HepG2 (cell line): ENCODE data around the gene JMJD8. TPM values are rescaled to one million over a fixed set of nuclear protein-coding genes. Genes with fewer than 3 reads are reported as not detected.

Experiments
- ATAC-seq: fragments of 200-7000 bp; cut with Tn5 transposase; 3 replicates; pipeline ENCODE4 v1.9.1; 2020; ENCODE audit warnings: mild to moderate bottlenecking, moderate library complexity
- BruUV-seq: library from RNA; stranded (reverse); fragments of 400-500 nt; replicated peaks from 2 replicates; lab custom pipeline; 2021; lab: Mats Ljungman, UMichigan
- CTCF ChIA-PET: fragments of 300-600 bp; formaldehyde crosslinking; extraction: SDS; loops from one replicate; lab custom pipeline; 2021; ENCODE audit warnings: low total read pairs, inconsistent platforms, low intra/inter-chr PET ratio; lab: Yijun Ruan, JAX
- POLR2A ChIA-PET: fragments of 350-600 bp; sonication (Branson Sonifier 250); formaldehyde crosslinking; loops from one replicate; lab custom pipeline; 2020; ENCODE audit warnings: antibody characterized with exemption, inconsistent platforms; lab: Yijun Ruan, JAX
- DNase-seq: peaks from one replicate; pipeline ENCODE4 v3.0.0-alpha.2; 2015; ENCODE audit warnings: low spot score
- FAIRE-seq: peaks from 3 replicates; lab custom pipeline; 2011; peaks lifted over from hg19 to GRCh38; lab: Jason Lieb, UNC
- H2AFZ ChIP-seq: one replicate; pipeline ENCODE4 v1.6.1; 2011; ENCODE audit warnings: low read length, inconsistent platforms
- H3K27ac ChIP-seq: fragments of 300-600 bp; 3 replicates; pipeline ENCODE4 v1.8.0; 2011; ENCODE audit warnings: mixed run types, mild to moderate bottlenecking, mixed read lengths, low read length, inconsistent platforms; ENCODE audit not compliant: insufficient read depth; ENCODE audit errors: extremely low read length
- H3K27me3 ChIP-seq, 2 experiments: fragments of 200-600 bp in 1 of 2; 2 replicates in 1 of 2; 3 replicates in 1 of 2; pipeline versions ENCODE4 v1.6.0 to v1.8.0; 2011; ENCODE audit warnings: low read length in 2 of 2, mild to moderate bottlenecking in 2 of 2, moderate library complexity in 2 of 2, inconsistent platforms in 1 of 2; ENCODE audit not compliant: insufficient read depth in 2 of 2, control insufficient read depth in 1 of 2
- H3K36me3 ChIP-seq, 2 experiments: fragments of 200-600 bp in 1 of 2; replicated peaks in 1 of 2; 2 replicates in 1 of 2; 3 replicates in 1 of 2; pipeline versions ENCODE4 v1.5.1 to v1.8.0; 2011; ENCODE audit warnings: low read length in 2 of 2, inconsistent platforms in 1 of 2; ENCODE audit not compliant: insufficient read depth in 2 of 2, control insufficient read depth in 1 of 2
- H3K4me1 ChIP-seq: 2 replicates; pipeline ENCODE4 v1.5.1; 2012; ENCODE audit warnings: low read length, inconsistent platforms; ENCODE audit not compliant: insufficient read depth
- H3K4me2 ChIP-seq: 2 replicates; pipeline ENCODE4 v1.6.0; 2011; ENCODE audit warnings: low read depth, low read length, inconsistent platforms
- H3K4me3 ChIP-seq, 3 experiments: fragments of 200-600 bp in 1 of 3; sonication (generic), shearing (Covaris generic) in 1 of 3; replicated peaks in 1 of 3; 2 replicates each; pipeline ENCODE4 v1.5.1; 2011 to 2016; ENCODE audit warnings: low read length in 3 of 3, inconsistent platforms in 2 of 3, low read depth in 2 of 3, mild to moderate bottlenecking in 2 of 3, control low read depth in 1 of 3, mixed read lengths in 1 of 3; ENCODE audit not compliant: insufficient read depth in 1 of 3
- H3K79me2 ChIP-seq: one replicate; pipeline ENCODE4 v1.6.1; 2011; ENCODE audit warnings: low read length, inconsistent platforms; ENCODE audit not compliant: insufficient read depth
- H3K9ac ChIP-seq: 2 replicates; pipeline ENCODE4 v1.6.0; 2011; ENCODE audit warnings: mild to moderate bottlenecking, low read depth, low read length, inconsistent platforms; ENCODE audit not compliant: insufficient read depth
- H3K9me3 ChIP-seq: 2 replicates; pipeline ENCODE4 v1.5.1; 2012; ENCODE audit warnings: mild to moderate bottlenecking, low read length
- H4K20me1 ChIP-seq: 2 replicates; pipeline ENCODE4 v1.6.0; 2011; ENCODE audit warnings: inconsistent platforms, mild to moderate bottlenecking, low read length, moderate library complexity; ENCODE audit not compliant: insufficient read depth
- AGO2 ChIP-seq: fragments of 200-400 bp; formaldehyde crosslinking; optimal IDR thresholded peaks from 2 replicates; pipeline ENCODE3; 2017; ENCODE audit warnings: mild to moderate bottlenecking, low read depth, low read length, moderate library complexity
- ASH2L ChIP-seq: fragments of 300-600, 200-600 bp; sonication (generic); IDR thresholded peaks from 2 replicates; pipeline ENCODE4 v1.7.0; 2017; ENCODE audit warnings: low read depth, mild to moderate bottlenecking, moderate library complexity, mixed read lengths, low read length; ENCODE audit not compliant: insufficient read length
- ATF7 ChIP-seq, 2 experiments: fragments of 450-650 bp in 1 of 2; sonication (generic) in 1 of 2; formaldehyde crosslinking in 1 of 2; IDR thresholded peaks; 2 replicates each; pipeline versions ENCODE4 v1.4.0 to v1.6.1; 2016 to 2020; ENCODE audit warnings: antibody characterized with exemption in 1 of 2, mild to moderate bottlenecking in 1 of 2, missing genetic modification reagents in 1 of 2
- HDAC6 ChIP-seq: fragments of 200-600 bp; sonication (generic); IDR thresholded peaks from 2 replicates; pipeline ENCODE4 v1.7.0; 2017; ENCODE audit warnings: mild to moderate bottlenecking, antibody characterized with exemption, low read length, low read depth
- HOXA3 ChIP-seq: sonication (generic); formaldehyde crosslinking; IDR thresholded peaks from 2 replicates; pipeline ENCODE4 v1.5.0; 2020; ENCODE audit warnings: missing genetic modification reagents
- MTA1 ChIP-seq: sonication (generic); formaldehyde crosslinking; IDR thresholded peaks from 2 replicates; pipeline ENCODE4 v1.4.0; 2020; ENCODE audit warnings: missing genetic modification reagents, mild to moderate bottlenecking, borderline replicate concordance
- NCOA2 ChIP-seq: sonication (generic); formaldehyde crosslinking; IDR thresholded peaks from 2 replicates; pipeline ENCODE4 v1.8.0; 2022; ENCODE audit warnings: inconsistent platforms
- POLR2AphosphoS2 ChIP-seq: IDR thresholded peaks from 2 replicates; pipeline ENCODE4 v1.6.1; 2011; ENCODE audit warnings: low read depth, low read length, improper control_type of control experiment
- RBFOX2 ChIP-seq: fragments of 200-400 bp; formaldehyde crosslinking; IDR thresholded peaks from 2 replicates; pipeline ENCODE4 v1.6.1; 2017; ENCODE audit warnings: low read depth, mild to moderate bottlenecking, low read length
- SAFB2 ChIP-seq: sonication (generic); formaldehyde crosslinking; IDR thresholded peaks from 2 replicates; pipeline ENCODE4 v1.5.1; 2020; ENCODE audit warnings: missing genetic modification reagents, low read depth, mild to moderate bottlenecking, borderline replicate concordance
- ZBTB21 ChIP-seq: sonication (generic); formaldehyde crosslinking; IDR thresholded peaks from 2 replicates; pipeline ENCODE4 v1.4.0; 2020; ENCODE audit warnings: missing genetic modification reagents
- ZFP82 ChIP-seq: sonication (generic); formaldehyde crosslinking; IDR thresholded peaks from 2 replicates; pipeline ENCODE4 v1.5.1; 2020; ENCODE audit warnings: mild to moderate bottlenecking, missing genetic modification reagents, borderline replicate concordance
- ZNF263 ChIP-seq: sonication (generic); formaldehyde crosslinking; IDR thresholded peaks from 2 replicates; pipeline ENCODE4 v1.4.0; 2020; ENCODE audit warnings: missing genetic modification reagents
- ZNF44 ChIP-seq: sonication (generic); formaldehyde crosslinking; IDR thresholded peaks from 2 replicates; pipeline ENCODE4 v1.5.1; 2020; ENCODE audit warnings: mild to moderate bottlenecking, missing genetic modification reagents
- ZZZ3 ChIP-seq: sonication (generic); formaldehyde crosslinking; IDR thresholded peaks from 2 replicates; pipeline ENCODE4 v1.4.0; 2020; ENCODE audit warnings: missing genetic modification reagents, mild to moderate bottlenecking, borderline replicate concordance
- WGBS: methylation state at CpG from one replicate; pipeline ENCODE4 v1.1.6; 2017; ENCODE audit warnings: low lambda C conversion rate; 5-methylcytosine and 5-hydroxymethylcytosine counted together
- in situ Hi-C: cut with HindIII; loops from 2 replicates; pipeline ENCODE4 v1.10.0; 2017; ENCODE audit warnings: low pct_unique_long_range_greater_than_20kb; ENCODE audit not compliant: extremely low pct_ligation_motif_present
- intact Hi-C: fragments of 100-400 bp; cut with micrococcal nuclease; formaldehyde crosslinking; loops from one replicate; pipeline ENCODE4 v1.10.0; 2022; ENCODE audit not compliant: unreplicated experiment
- polyA plus RNA-seq, 8 experiments: library from polyadenylated mRNA; depleted of rRNA in 3 of 8; stranded (reverse) in 7 of 8; unstranded in 1 of 8; fragments of >200 nt; fragmentation: Illumina TruSeq in 4 of 8; extraction: Trizol in 4 of 8; gene quantifications; 2 replicates each; pipeline versions ENCODE4 v1.2.1 to v1.2.3, GENCODE V29; 2011 to 2016; ENCODE audit warnings: low read depth in 4 of 8, missing spikeins in 1 of 8, mixed read lengths in 1 of 8; ENCODE audit not compliant: insufficient read depth in 1 of 8
- total RNA-seq, 5 experiments: library from RNA; depleted of rRNA; stranded (reverse); fragments of >200 nt; fragmentation: Illumina TruSeq; extraction: Trizol; gene quantifications; 2 replicates each; pipeline ENCODE4 v1.2.3, GENCODE V29; 2016; ENCODE audit warnings: low read depth in 1 of 5
- TF ChIP-seq, protein P1 (sequence below), 2 experiments: fragments of 450-650 bp in 1 of 2; sonication (generic) in 1 of 2; formaldehyde crosslinking; IDR thresholded peaks; 2 replicates each; pipeline versions ENCODE4 v1.5.0 to v1.8.0; 2020 to 2022; ENCODE audit warnings: mild to moderate bottlenecking in 1 of 2, missing genetic modification reagents in 1 of 2

The JMJD8 gene
- total and polyA plus RNA-seq, 2 of the 13 experiments (the other 11 are each of a cell fraction or from before 2014, with no cell fraction given) = 2.6 to 11.8 TPM

DNA sequence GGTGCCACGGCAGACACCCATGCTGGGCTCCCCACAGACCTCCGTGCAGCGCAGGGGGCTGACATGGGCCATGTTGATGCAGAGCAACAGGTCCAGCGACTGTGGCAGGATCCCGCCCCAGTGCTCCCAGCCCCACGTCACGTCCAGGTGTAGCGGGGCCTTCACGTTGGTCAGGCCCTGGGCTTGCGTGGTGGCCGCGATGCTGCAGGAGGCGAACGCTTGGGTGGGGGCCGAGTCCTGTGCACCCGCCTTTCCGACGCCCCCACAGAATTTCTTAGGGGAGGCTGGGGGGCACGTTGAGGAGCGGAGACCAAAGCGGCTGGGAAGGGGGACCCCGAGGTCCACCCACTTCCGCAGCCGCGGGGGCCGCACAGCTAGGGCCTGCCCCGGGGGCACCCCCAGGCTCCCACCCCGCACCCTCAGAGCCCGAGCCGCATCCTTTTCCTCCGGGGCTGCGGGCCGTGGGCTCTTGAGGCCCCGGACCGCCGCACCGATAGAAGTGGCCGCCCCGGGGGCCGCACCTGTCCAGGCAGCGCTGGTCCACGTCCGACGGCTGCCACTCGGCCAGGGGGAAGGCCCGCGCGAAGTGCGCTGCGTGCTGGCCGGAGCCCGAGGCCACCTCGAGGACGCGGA, 48.4 kb downstream of the JMJD8 start (continued):
- TF ChIP-seq SAFB2 (CRISPR knock-in tag) = peak; percentile 86; the same call in 1 of the 2 replicates
- TF ChIP-seq ASH2L = no peak
- TF ChIP-seq MTA1 (CRISPR knock-in tag) = peak; percentile 63; the same call in 1 of the 2 replicates

DNA sequence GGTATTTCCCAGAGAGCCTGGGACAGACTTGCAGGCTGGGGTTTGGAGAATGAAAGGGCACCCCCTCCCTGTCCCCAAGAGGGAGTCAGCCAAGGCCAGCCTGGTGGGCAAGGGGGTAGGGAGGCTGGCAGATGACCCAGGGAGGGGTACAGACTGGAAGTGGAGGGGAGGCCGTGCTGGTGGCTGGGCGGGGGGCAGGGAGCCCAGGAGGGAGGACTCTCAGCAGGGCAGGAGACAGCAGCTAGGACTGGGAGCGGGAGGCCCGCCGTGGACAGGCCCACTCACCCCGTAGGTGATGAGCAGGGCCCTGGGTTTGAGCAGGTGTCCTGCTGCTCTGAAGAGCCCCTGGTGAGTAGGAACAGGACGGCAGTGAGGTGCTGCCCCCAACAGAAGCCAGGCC, 49.1 kb downstream of the JMJD8 start:
- BruUV-seq = no TSS peak
- intact Hi-C loops = no loop called here
- ChIA-PET POLR2A (no interaction called here), CTCF (no interaction called here)
- Histone ChIP-seq H3K9ac (peak overlapping the region; percentile 83; the same call in 1 of the 2 replicates), H3K27ac (no peak overlapping the region), H3K9me3 (no peaks in the 10 kb centered on the region), H4K20me1 (no peaks in the 10 kb centered on the region), H3K79me2 (peaks cover 6% of the 10 kb centered on the region), H3K4me3 (peak overlapping the region; percentile 90 to 94 (median 92)), H2AFZ (no peak overlapping the region), H3K4me1 (peaks cover 31% of the 10 kb centered on the region), H3K4me2 (peak overlapping the region; percentile 99), H3K27me3 (no peaks in the 10 kb centered on the region), H3K36me3 (no peaks in the 10 kb centered on the region; a peak in 1 of 5 replicates)
- in situ Hi-C loops = no loop called here
- DNase-seq (no peak), ATAC-seq (no peak), FAIRE-seq (no peak)
- TF ChIP-seq HDAC6 (no peak), ZNF263 (CRISPR knock-in tag) (peak; percentile 27; the same call in 1 of the 2 replicates)
- 93% methylated on average over 2 of the region's 7 CpGs for WGBS

DNA sequence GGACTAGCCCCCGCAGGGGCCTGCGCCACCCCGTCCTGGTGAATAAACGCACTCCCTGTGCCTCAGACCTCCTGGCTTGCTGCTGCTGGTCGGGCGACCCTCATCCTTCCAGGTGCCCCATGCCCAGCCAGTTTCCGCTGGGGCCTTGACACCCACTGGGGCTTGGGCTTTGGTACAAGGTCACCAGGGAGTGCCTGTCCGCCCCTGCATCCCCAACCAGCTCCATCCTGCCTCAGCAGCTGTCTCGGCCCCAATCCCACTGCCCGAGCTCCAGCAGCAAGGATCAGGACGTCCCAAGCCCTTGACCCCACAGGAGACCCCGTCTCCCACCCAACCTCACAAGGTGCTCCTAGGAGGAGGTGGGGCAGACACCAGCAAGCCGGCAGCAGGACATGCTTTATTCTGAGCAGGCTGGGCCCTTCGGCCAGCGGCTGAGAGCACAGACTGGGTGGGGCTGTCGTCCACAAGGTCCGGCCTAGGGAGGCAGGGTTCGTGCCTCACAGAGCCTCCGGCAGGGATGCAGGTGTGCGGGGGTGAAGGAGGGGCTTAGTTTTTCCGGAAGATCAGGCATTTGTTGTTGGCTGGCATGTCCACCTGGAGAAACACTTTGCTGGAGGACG, 50.0 kb downstream of the JMJD8 start:
- no peak overlapping the region for H3K4me2 ChIP-seq
- POLR2A ChIA-PET = no interaction called here
- TF ChIP-seq ZZZ3 (CRISPR knock-in tag) = no peak
- no peak for TF ChIP-seq HOXA3 (CRISPR knock-in tag)
- TF ChIP-seq, protein P1, sequence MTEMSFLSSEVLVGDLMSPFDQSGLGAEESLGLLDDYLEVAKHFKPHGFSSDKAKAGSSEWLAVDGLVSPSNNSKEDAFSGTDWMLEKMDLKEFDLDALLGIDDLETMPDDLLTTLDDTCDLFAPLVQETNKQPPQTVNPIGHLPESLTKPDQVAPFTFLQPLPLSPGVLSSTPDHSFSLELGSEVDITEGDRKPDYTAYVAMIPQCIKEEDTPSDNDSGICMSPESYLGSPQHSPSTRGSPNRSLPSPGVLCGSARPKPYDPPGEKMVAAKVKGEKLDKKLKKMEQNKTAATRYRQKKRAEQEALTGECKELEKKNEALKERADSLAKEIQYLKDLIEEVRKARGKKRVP (CRISPR knock-in tag; IDR thresholded peaks at IDR 0.05) = no peak
- no peak for TF ChIP-seq POLR2AphosphoS2
- TF ChIP-seq ZFP82 = no peak
- no peak for TF ChIP-seq ZBTB21 (CRISPR knock-in tag)
- no peak for TF ChIP-seq ZNF44
- peak; percentile 64 for TF ChIP-seq AGO2
- TF ChIP-seq RBFOX2 = peak; percentile 38; the same call in 1 of the 2 replicates
- no peak for TF ChIP-seq NCOA2 (CRISPR knock-in tag)
- no peak for TF ChIP-seq ATF7 (IDR thresholded peaks at IDR 0.05)
- no peak for TF ChIP-seq ATF7 (CRISPR knock-in tag; IDR thresholded peaks at IDR 0.05)

More for the DNA sequence above, 50.0 kb downstream of the JMJD8 start:
- Histone ChIP-seq H3K4me3 (no peak overlapping the region), H3K27me3 (no peaks in the 10 kb centered on the region), H4K20me1 (no peaks in the 10 kb centered on the region), H3K36me3 (no peaks in the 10 kb centered on the region; a peak in 1 of 5 replicates), H3K9me3 (no peaks in the 10 kb centered on the region), H2AFZ (no peak overlapping the region), H3K27ac (no peak overlapping the region), H3K4me1 (peaks cover 38% of the 10 kb centered on the region), H3K79me2 (peaks cover 6% of the 10 kb centered on the region), H3K9ac (no peak overlapping the region)
- in situ Hi-C loops = no loop called here
- FAIRE-seq = no peak
- no TSS peak for BruUV-seq
- intact Hi-C loops = no loop called here
- CTCF ChIA-PET = no interaction called here
- DNase-seq = no peak
- 95% methylated on average over 6 of the region's 22 CpGs for WGBS
- ATAC-seq = no peak
